Fibroblast of lung (primary cell): ENCODE measurements around the gene GLB1L3.

ENCODE experiments used
- CTCF ChIP-seq, 2 donors: IDR thresholded peaks in 1 of 2; conservative IDR thresholded peaks in 1 of 2; 1 replicate in 1 of 2; 2 replicates in 1 of 2; pipeline ENCODE4 v1.5.1; 2011 to 2012; ENCODE audit warnings: low read length in 2 of 2, control low read depth in 1 of 2, inconsistent platforms in 1 of 2, low read depth in 1 of 2, mild to moderate bottlenecking in 1 of 2
- EZH2 ChIP-seq: IDR thresholded peaks from 2 replicates; pipeline ENCODE4 v1.5.1; 2012; ENCODE audit warnings: low read length, control low read depth, mild to moderate bottlenecking; ENCODE audit errors: missing control alignments

GRCh38 chr11:134261626-134262488 lies 14.3 kb upstream of the GLB1L3 start:
- TF ChIP-seq CTCF (conservative IDR thresholded peaks at IDR 0.05 in 1 of 2, IDR thresholded peaks at IDR 0.05 in 1 of 2; ENCODE audit: low read depth in 1 of 2, low read length in 2 of 2) (peak; percentile 33 to 56), EZH2 (no peak)
